SK-N-SH (cell line): ENCODE measurements around the gene LCE5A. TPM values are rescaled to one million over a fixed set of nuclear protein-coding genes. Genes with fewer than 3 reads are reported as not detected.

Source experiments
- CTCF ChIA-PET: fragments of 300-600, 350-600 bp; formaldehyde crosslinking; extraction: SDS; loops from one replicate; lab custom pipeline; 2021; lab: Yijun Ruan, JAX
- POLR2A ChIA-PET: fragments of 350-600 bp; sonication (Branson Sonifier 250); formaldehyde crosslinking; extraction: SDS; loops from one replicate; lab custom pipeline; 2020; ENCODE audit warnings: antibody characterized with exemption, inconsistent platforms; lab: Yijun Ruan, JAX
- DNase-seq: peaks from one replicate; pipeline ENCODE4 v3.0.0; 2012
- H2AFZ ChIP-seq: fragments of 200-600 bp; sonication (generic); 2 replicates; pipeline ENCODE4 v1.8.1; 2016; ENCODE audit warnings: antibody characterized with exemption, mild to moderate bottlenecking, low read depth
- H3F3A ChIP-seq: fragments of 200-600 bp; sonication (generic); replicated peaks from 2 replicates; pipeline ENCODE3; 2016; ENCODE audit warnings: antibody characterized with exemption, mild to moderate bottlenecking; ENCODE audit not compliant: insufficient read depth
- H3K27ac ChIP-seq, 2 experiments: fragments of 200-500 bp in 1 of 2; fragments of 200-600 bp in 1 of 2; sonication (Bioruptor generic) in 1 of 2; sonication (generic), shearing (Covaris generic) in 1 of 2; 2 replicates each; pipeline versions ENCODE4 v1.5.1 to v1.6.1; 2014 to 2016; ENCODE audit warnings: low read depth in 2 of 2, inconsistent platforms in 1 of 2, low read length in 1 of 2, mild to moderate bottlenecking in 1 of 2, mixed read lengths in 1 of 2
- H3K27me3 ChIP-seq: fragments of 200-600 bp; sonication (generic), shearing (Covaris generic); 2 replicates; pipeline ENCODE4 v1.6.1; 2016; ENCODE audit warnings: mixed run types; ENCODE audit not compliant: insufficient read depth
- H3K36me3 ChIP-seq, 2 experiments: fragments of 200-500 bp in 1 of 2; fragments of 200-600 bp in 1 of 2; sonication (Bioruptor generic) in 1 of 2; sonication (generic) in 1 of 2; replicated peaks in 1 of 2; 2 replicates each; pipeline versions ENCODE3 to v1.5.1; 2014 to 2016; ENCODE audit warnings: low read length in 1 of 2, mild to moderate bottlenecking in 1 of 2; ENCODE audit not compliant: insufficient read depth in 2 of 2, control insufficient read depth in 1 of 2
- H3K4me1 ChIP-seq, 2 experiments: fragments of 200-500 bp in 1 of 2; fragments of 200-600 bp in 1 of 2; sonication (Bioruptor generic) in 1 of 2; sonication (generic), shearing (Covaris generic) in 1 of 2; 2 replicates each; pipeline versions ENCODE4 v1.5.1 to v1.6.1; 2014 to 2016; ENCODE audit warnings: low read depth in 1 of 2, low read length in 1 of 2, mixed run types in 1 of 2; ENCODE audit not compliant: insufficient read depth in 2 of 2, control insufficient read depth in 1 of 2
- H3K4me2 ChIP-seq: fragments of 200-600 bp; sonication (generic), shearing (Covaris generic); 2 replicates; pipeline ENCODE4 v1.6.1; 2017; ENCODE audit warnings: mixed run types
- H3K4me3 ChIP-seq, 2 experiments: fragments of 200-500 bp in 1 of 2; fragments of 200-600 bp in 1 of 2; sonication (Bioruptor generic) in 1 of 2; sonication (generic), shearing (Covaris generic) in 1 of 2; 2 replicates each; pipeline versions ENCODE4 v1.5.1 to v1.8.1; 2014 to 2016; ENCODE audit warnings: low read depth in 2 of 2, inconsistent platforms in 1 of 2, low read length in 1 of 2, mild to moderate bottlenecking in 1 of 2, mixed read lengths in 1 of 2, moderate library complexity in 1 of 2
- H3K79me2 ChIP-seq: fragments of 200-600 bp; sonication (generic); 2 replicates; pipeline ENCODE4 v1.8.1; 2017; ENCODE audit warnings: mild to moderate bottlenecking; ENCODE audit not compliant: insufficient read depth
- H3K9ac ChIP-seq: fragments of 200-600 bp; sonication (generic); 2 replicates; pipeline ENCODE4 v1.6.1; 2017; ENCODE audit warnings: mixed run types
- H3K9me2 ChIP-seq: fragments of 200-600 bp; sonication (generic); 2 replicates; pipeline ENCODE4 v1.6.1; 2017; ENCODE audit warnings: mixed run types
- H3K9me3 ChIP-seq: fragments of 200-600 bp; sonication (generic); 2 replicates; pipeline ENCODE4 v1.6.1; 2017; ENCODE audit warnings: mixed run types, mild to moderate bottlenecking, moderate library complexity
- H4K20me1 ChIP-seq: fragments of 200-600 bp; sonication (generic); 2 replicates; pipeline ENCODE4 v1.6.1; 2017; ENCODE audit warnings: mild to moderate bottlenecking, mixed run types; ENCODE audit not compliant: insufficient read depth
- CHD2 ChIP-seq: fragments of 150-350 bp; IDR thresholded peaks from 2 replicates; pipeline ENCODE4 v1.6.1; 2018; ENCODE audit warnings: low read length; ENCODE audit not compliant: partially characterized antibody
- FOXJ3 ChIP-seq: sonication (generic); formaldehyde crosslinking; IDR thresholded peaks from 2 replicates; pipeline ENCODE4 v1.5.1; 2020; ENCODE audit warnings: mild to moderate bottlenecking, missing genetic modification reagents
- FOXM1 ChIP-seq: IDR thresholded peaks from 2 replicates; pipeline ENCODE4 v1.4.0; 2012; ENCODE audit warnings: low read depth, mild to moderate bottlenecking
- GATA2 ChIP-seq: sonication (generic); formaldehyde crosslinking; IDR thresholded peaks from 2 replicates; pipeline ENCODE4 v1.5.0; 2020; ENCODE audit warnings: mild to moderate bottlenecking, missing genetic modification reagents
- IRF3 ChIP-seq: fragments of 150-350 bp; IDR thresholded peaks from 2 replicates; pipeline ENCODE4 v1.6.1; 2016; ENCODE audit warnings: mild to moderate bottlenecking, low read depth, low read length
- MEF2A ChIP-seq: IDR thresholded peaks from 2 replicates; pipeline ENCODE4 v1.4.0; 2012; ENCODE audit warnings: low read depth, borderline replicate concordance
- NRF1 ChIP-seq: IDR thresholded peaks from 2 replicates; pipeline ENCODE4 v1.6.1; 2012; ENCODE audit warnings: low read depth, mild to moderate bottlenecking, low read length
- POLR2AphosphoS5 ChIP-seq: IDR thresholded peaks from 2 replicates; pipeline ENCODE4 v1.6.1; 2012; ENCODE audit warnings: low read depth, low read length
- RCOR1 ChIP-seq: fragments of 150-350 bp; IDR thresholded peaks from 2 replicates; pipeline ENCODE4 v1.6.1; 2017; ENCODE audit warnings: antibody characterized with exemption, low read length
- RXRA ChIP-seq: IDR thresholded peaks from 2 replicates; pipeline ENCODE4 v1.4.0; 2012; ENCODE audit warnings: low read depth, mild to moderate bottlenecking, borderline replicate concordance
- SIN3A ChIP-seq: IDR thresholded peaks from 2 replicates; pipeline ENCODE4 v1.6.1; 2012; ENCODE audit warnings: low read depth, mild to moderate bottlenecking, low read length, moderate library complexity, borderline replicate concordance
- SMC3 ChIP-seq: IDR thresholded peaks from 2 replicates; pipeline ENCODE4 v1.6.1; 2012; ENCODE audit warnings: low read depth, low read length, improper control_type of control experiment
- TAF1 ChIP-seq: IDR thresholded peaks from 2 replicates; pipeline ENCODE4 v1.6.1; 2012; ENCODE audit warnings: low read depth, mild to moderate bottlenecking, low read length, moderate library complexity, borderline replicate concordance
- TEAD4 ChIP-seq: IDR thresholded peaks from 2 replicates; pipeline ENCODE4 v1.4.0; 2012; ENCODE audit warnings: mild to moderate bottlenecking, borderline replicate concordance; ENCODE audit not compliant: insufficient read depth
- YY1 ChIP-seq: IDR thresholded peaks from 2 replicates; pipeline ENCODE4 v1.4.0; 2012; ENCODE audit warnings: low read depth, mild to moderate bottlenecking
- WGBS: methylation state at CpG from one replicate; pipeline ENCODE4 v1.1.6; 2017; ENCODE audit warnings: low lambda C conversion rate; 5-methylcytosine and 5-hydroxymethylcytosine counted together
- polyA plus RNA-seq, 3 experiments: library from polyadenylated mRNA; depleted of rRNA; stranded (reverse); fragments of >200 nt; gene quantifications; 2 replicates each; pipeline ENCODE4 v1.2.3, GENCODE V29; 2012
- TF ChIP-seq, protein P1 (sequence below): fragments of 150-350 bp; IDR thresholded peaks from 2 replicates; pipeline ENCODE4 v1.6.1; 2017; ENCODE audit warnings: antibody characterized with exemption, low read length, low read depth, borderline replicate concordance
- TF ChIP-seq, protein P2 (sequence below): IDR thresholded peaks from 2 replicates; pipeline ENCODE4 v1.6.1; 2012; ENCODE audit warnings: mild to moderate bottlenecking, low read depth, low read length, moderate library complexity

LCE5A gene
- polyA plus RNA-seq, 1 of the 3 experiments (the other 2 are of a cell fraction), result not detected

DNA sequence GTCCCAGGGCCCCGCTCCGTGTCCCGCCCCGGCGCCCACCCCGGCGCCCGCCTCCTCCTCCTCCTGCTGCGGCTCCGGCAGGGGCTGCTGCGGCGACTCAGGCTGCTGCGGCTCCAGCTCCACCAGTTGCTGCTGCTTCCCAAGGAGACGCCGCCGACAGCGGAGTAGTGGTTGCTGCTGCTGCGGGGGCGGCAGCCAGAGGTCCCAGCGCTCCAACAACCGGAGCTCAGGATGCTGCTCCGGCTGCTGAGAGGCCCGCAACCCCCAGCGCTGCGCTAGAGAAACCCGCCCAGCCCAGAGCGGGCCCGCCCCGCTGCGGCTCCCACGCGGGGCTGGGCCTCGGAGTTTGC, 4.8 kb downstream of the LCE5A start:
- no peaks in the 10 kb centered on the region for H3K9me2 ChIP-seq
- CTCF ChIA-PET, result interaction anchor here (0.6 kb wide), 1 partner anchor 392 kb away, joined by 3 read pairs; no protein-coding TSS in a partner anchor
- H3F3A ChIP-seq, result no peaks in the 10 kb centered on the region
- TF ChIP-seq CHD2, result no peak
- TF ChIP-seq FOXJ3 (CRISPR knock-in tag), result no peak
- TF ChIP-seq, protein P1, sequence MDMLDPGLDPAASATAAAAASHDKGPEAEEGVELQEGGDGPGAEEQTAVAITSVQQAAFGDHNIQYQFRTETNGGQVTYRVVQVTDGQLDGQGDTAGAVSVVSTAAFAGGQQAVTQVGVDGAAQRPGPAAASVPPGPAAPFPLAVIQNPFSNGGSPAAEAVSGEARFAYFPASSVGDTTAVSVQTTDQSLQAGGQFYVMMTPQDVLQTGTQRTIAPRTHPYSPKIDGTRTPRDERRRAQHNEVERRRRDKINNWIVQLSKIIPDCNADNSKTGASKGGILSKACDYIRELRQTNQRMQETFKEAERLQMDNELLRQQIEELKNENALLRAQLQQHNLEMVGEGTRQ, result no peak
- no peak for TF ChIP-seq TEAD4
- no peak for TF ChIP-seq RXRA
- TF ChIP-seq SIN3A, result no peak
- no peak for TF ChIP-seq SMC3
- TF ChIP-seq GATA2 (CRISPR knock-in tag), result no peak
- no peak for TF ChIP-seq IRF3
- no peak for TF ChIP-seq RCOR1
- DNase-seq, result peak; percentile 37
- no peak overlapping the region for H3K9ac ChIP-seq
- no peaks in the 10 kb centered on the region for H3K36me3 ChIP-seq
- peak overlapping the region; percentile 78 for H3K4me2 ChIP-seq
- WGBS, result 10% methylated on average over 10 of the region's 33 CpGs
- H3K27ac ChIP-seq, result no peak overlapping the region
- H3K4me3 ChIP-seq, result peak overlapping the region; percentile 12 to 52; a peak in 3 of 4 replicates
- H3K9me3 ChIP-seq, result no peaks in the 10 kb centered on the region
- no peak overlapping the region for H2AFZ ChIP-seq
- POLR2A ChIA-PET, result no interaction called here
- no peaks in the 10 kb centered on the region for H3K79me2 ChIP-seq
- no peaks in the 10 kb centered on the region for H4K20me1 ChIP-seq
- H3K4me1 ChIP-seq, result no peaks in the 10 kb centered on the region
- H3K27me3 ChIP-seq, result peaks cover 63% of the 10 kb centered on the region

DNA sequence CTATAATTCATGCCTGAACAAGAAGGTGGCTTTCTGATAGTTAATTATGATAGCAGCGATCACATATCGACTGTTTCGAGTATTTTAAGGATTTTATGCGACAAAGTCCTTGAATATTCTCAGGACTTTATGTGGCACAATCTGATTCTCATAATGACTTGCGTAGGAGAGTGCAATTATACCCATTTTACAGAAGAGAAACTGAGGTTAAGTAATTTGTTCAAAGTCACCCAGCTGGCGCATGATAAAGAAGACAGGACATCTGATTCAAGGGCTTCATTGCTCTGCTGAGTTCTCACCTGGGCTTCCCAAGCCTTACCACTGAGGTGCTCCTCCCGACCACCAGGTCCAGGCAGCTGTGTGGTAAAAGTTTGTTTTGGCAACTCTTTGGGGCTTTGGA, 5.5 kb downstream of the LCE5A start:
- Histone ChIP-seq H3K27me3 (peaks cover 56% of the 10 kb centered on the region), H3K4me2 (no peak overlapping the region), H3F3A (no peaks in the 10 kb centered on the region), H4K20me1 (no peaks in the 10 kb centered on the region), H3K9me2 (no peaks in the 10 kb centered on the region), H3K9ac (no peak overlapping the region), H2AFZ (no peak overlapping the region), H3K9me3 (no peaks in the 10 kb centered on the region), H3K36me3 (no peaks in the 10 kb centered on the region), H3K4me1 (no peaks in the 10 kb centered on the region), H3K79me2 (no peaks in the 10 kb centered on the region), H3K27ac (no peak overlapping the region), H3K4me3 (no peak overlapping the region)
- ChIA-PET CTCF (interaction anchor here (0.6 kb wide), 1 partner anchor 393 kb away, joined by 3 read pairs; no protein-coding TSS in a partner anchor), POLR2A (no interaction called here)
- TF ChIP-seq TAF1, result no peak
- no peak for TF ChIP-seq IRF3
- no peak for TF ChIP-seq FOXM1
- no peak for TF ChIP-seq SIN3A
- no peak for TF ChIP-seq YY1
- no peak for TF ChIP-seq NRF1
- no peak for TF ChIP-seq TEAD4
- TF ChIP-seq MEF2A, result no peak
- TF ChIP-seq POLR2AphosphoS5, result no peak
- TF ChIP-seq FOXJ3 (CRISPR knock-in tag), result no peak
- TF ChIP-seq, protein P1, result no peak
- TF ChIP-seq, protein P2, sequence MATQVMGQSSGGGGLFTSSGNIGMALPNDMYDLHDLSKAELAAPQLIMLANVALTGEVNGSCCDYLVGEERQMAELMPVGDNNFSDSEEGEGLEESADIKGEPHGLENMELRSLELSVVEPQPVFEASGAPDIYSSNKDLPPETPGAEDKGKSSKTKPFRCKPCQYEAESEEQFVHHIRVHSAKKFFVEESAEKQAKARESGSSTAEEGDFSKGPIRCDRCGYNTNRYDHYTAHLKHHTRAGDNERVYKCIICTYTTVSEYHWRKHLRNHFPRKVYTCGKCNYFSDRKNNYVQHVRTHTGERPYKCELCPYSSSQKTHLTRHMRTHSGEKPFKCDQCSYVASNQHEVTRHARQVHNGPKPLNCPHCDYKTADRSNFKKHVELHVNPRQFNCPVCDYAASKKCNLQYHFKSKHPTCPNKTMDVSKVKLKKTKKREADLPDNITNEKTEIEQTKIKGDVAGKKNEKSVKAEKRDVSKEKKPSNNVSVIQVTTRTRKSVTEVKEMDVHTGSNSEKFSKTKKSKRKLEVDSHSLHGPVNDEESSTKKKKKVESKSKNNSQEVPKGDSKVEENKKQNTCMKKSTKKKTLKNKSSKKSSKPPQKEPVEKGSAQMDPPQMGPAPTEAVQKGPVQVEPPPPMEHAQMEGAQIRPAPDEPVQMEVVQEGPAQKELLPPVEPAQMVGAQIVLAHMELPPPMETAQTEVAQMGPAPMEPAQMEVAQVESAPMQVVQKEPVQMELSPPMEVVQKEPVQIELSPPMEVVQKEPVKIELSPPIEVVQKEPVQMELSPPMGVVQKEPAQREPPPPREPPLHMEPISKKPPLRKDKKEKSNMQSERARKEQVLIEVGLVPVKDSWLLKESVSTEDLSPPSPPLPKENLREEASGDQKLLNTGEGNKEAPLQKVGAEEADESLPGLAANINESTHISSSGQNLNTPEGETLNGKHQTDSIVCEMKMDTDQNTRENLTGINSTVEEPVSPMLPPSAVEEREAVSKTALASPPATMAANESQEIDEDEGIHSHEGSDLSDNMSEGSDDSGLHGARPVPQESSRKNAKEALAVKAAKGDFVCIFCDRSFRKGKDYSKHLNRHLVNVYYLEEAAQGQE, result no peak
- DNase-seq, result no peak
- 10% methylated on average over 7 of the region's 7 CpGs for WGBS
